Stimulated activated naive B cell treated with anti-CD40 and anti-IgM and Interleukin-4, amounts not matched to agents 10 μg/mL and 1 μg/mL and 100 μg/mL, for 72 hours (primary cell): ENCODE results near the gene TMEFF1.
"Not testable (repeated sequence)": the region's sequence is repeated elsewhere in the genome, so short reads cannot be mapped to it uniquely, and the experiment has no call there.

Source experiments
- ATAC-seq, 2 donors: fragments of 150-1000 bp; cut with Tn5 transposase; replicated peaks; 2 replicates each; pipeline ENCODE4 v1.10.0; 2021; ENCODE audit warnings: moderate library complexity in 1 of 2
- DNase-seq: peaks from one replicate; pipeline ENCODE4 v3.0.0; 2021
- H3K27ac Mint-ChIP-seq: one replicate; pipeline ENCODE4 v1.8.0; 2022; ENCODE audit warnings: mild to moderate bottlenecking, mixed read lengths
- H3K27me3 Mint-ChIP-seq, 2 donors: one replicate each; pipeline ENCODE4 v1.8.0; 2022; ENCODE audit warnings: mixed read lengths in 2 of 2
- H3K36me3 Mint-ChIP-seq, 2 donors: one replicate each; pipeline ENCODE4 v1.8.0; 2022; ENCODE audit warnings: mixed read lengths in 2 of 2, mild to moderate bottlenecking in 1 of 2
- H3K4me1 Mint-ChIP-seq, 2 donors: one replicate each; pipeline ENCODE4 v1.8.0; 2022; ENCODE audit warnings: mixed read lengths in 2 of 2, mild to moderate bottlenecking in 1 of 2
- H3K4me3 Mint-ChIP-seq, 2 donors: one replicate each; pipeline ENCODE4 v1.8.0; 2022; ENCODE audit warnings: mild to moderate bottlenecking in 2 of 2, mixed read lengths in 2 of 2, moderate library complexity in 1 of 2
- H3K9me3 Mint-ChIP-seq, 2 donors: one replicate each; pipeline ENCODE4 v1.8.0; 2022; ENCODE audit warnings: mixed read lengths in 2 of 2, mild to moderate bottlenecking in 1 of 2

The TMEFF1 gene

GRCh38 chr9:100440487-100440886 is 32.5 kb upstream of the TMEFF1 start:
- H3K27ac Mint-ChIP-seq, H3K4me1 Mint-ChIP-seq, DNase-seq, ATAC-seq, H3K9me3 Mint-ChIP-seq, H3K27me3 Mint-ChIP-seq, H3K4me3 Mint-ChIP-seq: not testable (repeated sequence)
- H3K36me3 Mint-ChIP-seq, result peaks cover 2 to 10% of the 10 kb centered on the region in 2 donors

DNA sequence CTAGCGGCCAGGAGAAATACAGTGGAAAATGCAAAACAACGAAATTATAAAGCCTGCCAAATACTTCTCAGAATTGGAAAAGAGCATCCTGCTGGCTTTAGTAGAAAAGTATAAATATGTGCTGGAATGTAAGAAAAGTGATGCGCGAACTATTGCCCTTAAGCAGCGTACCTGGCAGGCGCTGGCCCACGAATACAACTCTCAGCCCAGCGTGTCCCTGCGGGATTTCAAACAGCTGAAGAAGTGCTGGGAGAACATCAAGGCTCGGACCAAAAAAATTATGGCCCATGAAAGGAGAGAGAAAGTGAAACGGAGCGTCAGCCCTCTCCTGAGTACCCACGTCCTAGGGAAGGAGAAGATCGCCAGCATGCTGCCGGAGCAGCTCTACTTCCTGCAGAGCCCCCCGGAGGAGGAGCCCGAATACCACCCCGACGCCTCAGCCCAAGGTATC is 31.0 kb upstream of the TMEFF1 start:
- DNase-seq (no peak), ATAC-seq (no peak)
- H3K36me3 Mint-ChIP-seq, result peaks cover 6 to 10% of the 10 kb centered on the region in 2 donors
- H3K27ac Mint-ChIP-seq, result no peak overlapping the region
- H3K9me3 Mint-ChIP-seq, result no peaks in the 10 kb centered on the region
- peak overlapping the region in 1 of 2 donors; percentile 60 for H3K4me3 Mint-ChIP-seq
- H3K4me1 Mint-ChIP-seq, result peaks cover 3 to 5% of the 10 kb centered on the region in 2 donors
- H3K27me3 Mint-ChIP-seq, result no peaks in the 10 kb centered on the region

- DNase-seq, result no peak
- no peak overlapping the region for H3K27ac Mint-ChIP-seq
- peaks cover 3 to 5% of the 10 kb centered on the region in 2 donors for H3K4me1 Mint-ChIP-seq
- peaks cover 9 to 10% of the 10 kb centered on the region in 2 donors for H3K36me3 Mint-ChIP-seq
- H3K27me3 Mint-ChIP-seq, result no peaks in the 10 kb centered on the region
- H3K9me3 Mint-ChIP-seq, result no peaks in the 10 kb centered on the region
- no peak for ATAC-seq
- H3K4me3 Mint-ChIP-seq, result no peak overlapping the region
These were observed 28.9 kb upstream of the TMEFF1 start for GRCh38 chr9:100443781-100444768.

DNA sequence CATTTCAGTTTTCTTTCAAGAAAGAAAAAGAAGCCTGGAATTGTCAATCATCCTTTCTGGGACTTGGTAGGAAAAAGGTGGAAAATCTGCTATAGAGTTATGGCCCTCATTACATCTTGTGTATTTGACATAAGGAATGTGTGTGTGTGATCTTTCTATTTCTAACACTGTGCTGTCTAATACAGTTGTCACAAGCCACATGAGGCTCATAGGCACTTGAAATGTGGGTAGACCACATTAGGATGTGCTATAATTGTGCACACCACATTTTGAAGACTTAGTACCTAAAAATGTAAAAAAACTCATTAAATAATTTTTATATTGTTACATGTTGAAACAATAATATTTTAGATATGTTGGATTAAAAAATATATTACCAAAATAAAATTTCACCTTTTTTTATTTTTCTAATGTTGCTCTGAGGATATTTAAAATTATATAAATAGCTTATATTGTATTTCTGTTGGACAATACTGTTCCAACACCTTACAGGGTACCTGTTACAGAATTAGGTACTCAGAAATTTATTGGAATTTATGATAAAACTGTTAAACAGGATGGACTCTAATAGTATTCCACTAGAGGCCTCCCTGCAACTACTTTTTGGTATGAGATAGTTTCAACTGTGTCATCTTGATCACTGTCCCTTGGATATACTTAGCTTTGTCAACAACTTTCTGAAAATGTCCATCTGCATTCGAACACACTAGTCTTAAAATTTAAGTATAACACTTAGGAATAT is 27.6 kb upstream of the TMEFF1 start:
- Mint-ChIP-seq H3K4me3 (no peak overlapping the region), H3K36me3 (peaks cover 9 to 10% of the 10 kb centered on the region in 2 donors), H3K9me3 (no peaks in the 10 kb centered on the region), H3K27ac (no peak overlapping the region), H3K4me1 (peaks cover 3 to 5% of the 10 kb centered on the region in 2 donors), H3K27me3 (no peaks in the 10 kb centered on the region)
- no peak for ATAC-seq
- no peak for DNase-seq

GRCh38 chr9:100445903-100446549 is 26.9 kb upstream of the TMEFF1 start:
- peaks cover 3 to 5% of the 10 kb centered on the region in 2 donors for H3K4me1 Mint-ChIP-seq
- no peaks in the 10 kb centered on the region for H3K27me3 Mint-ChIP-seq
- peak overlapping the region; percentile 14 for H3K27ac Mint-ChIP-seq
- ATAC-seq, result no peak
- H3K4me3 Mint-ChIP-seq, result no peak overlapping the region
- peaks cover 12 to 14% of the 10 kb centered on the region in 2 donors for H3K36me3 Mint-ChIP-seq
- DNase-seq, result no peak
- H3K9me3 Mint-ChIP-seq, result no peaks in the 10 kb centered on the region

- H3K4me1 Mint-ChIP-seq, result peaks cover 3 to 5% of the 10 kb centered on the region in 2 donors
- ATAC-seq (no peak), DNase-seq (no peak)
- H3K4me3 Mint-ChIP-seq, result no peak overlapping the region
- H3K27ac Mint-ChIP-seq, result no peak overlapping the region
- no peaks in the 10 kb centered on the region for H3K9me3 Mint-ChIP-seq
- no peaks in the 10 kb centered on the region for H3K27me3 Mint-ChIP-seq
- peaks cover 10 to 16% of the 10 kb centered on the region in 2 donors for H3K36me3 Mint-ChIP-seq
These were observed 25.9 kb upstream of the TMEFF1 start for GRCh38 chr9:100447041-100447440.

DNA sequence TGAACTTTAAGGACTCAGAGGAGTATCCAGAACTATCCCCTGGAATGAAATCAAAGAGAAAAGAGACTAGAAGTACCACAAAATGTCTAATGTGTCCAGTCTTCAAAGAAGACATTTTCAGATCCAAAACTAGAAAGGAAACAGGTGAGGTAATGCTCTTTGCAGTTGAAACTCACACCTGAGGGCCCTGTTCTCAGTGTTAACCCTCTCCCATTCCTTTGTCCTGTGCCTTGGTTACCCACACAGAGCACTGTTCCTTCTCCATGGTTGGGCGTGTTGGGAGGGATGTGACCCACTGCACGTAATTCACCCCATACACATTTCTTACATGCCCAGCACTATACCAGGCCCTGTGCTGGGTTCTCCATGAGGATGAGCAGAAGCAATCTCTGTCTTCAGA is 24.7 kb upstream of the TMEFF1 start:
- Mint-ChIP-seq H3K9me3 (no peaks in the 10 kb centered on the region), H3K4me1 (peaks cover 3 to 5% of the 10 kb centered on the region in 2 donors), H3K4me3 (no peak overlapping the region), H3K27me3 (no peaks in the 10 kb centered on the region), H3K36me3 (peaks cover 11 to 16% of the 10 kb centered on the region in 2 donors), H3K27ac (no peak overlapping the region)
- ATAC-seq, result no peak
- DNase-seq, result no peak

- Mint-ChIP-seq H3K4me1 (peaks cover under 1 to 2% of the 10 kb centered on the region in 2 donors), H3K4me3 (no peak overlapping the region), H3K9me3 (no peaks in the 10 kb centered on the region), H3K27me3 (no peaks in the 10 kb centered on the region), H3K36me3 (peaks cover 11 to 22% of the 10 kb centered on the region in 2 donors), H3K27ac (no peak overlapping the region)
- no peak for DNase-seq
- ATAC-seq, result no peak
These were observed 23.5 kb upstream of the TMEFF1 start for GRCh38 chr9:100449420-100449819.

DNA sequence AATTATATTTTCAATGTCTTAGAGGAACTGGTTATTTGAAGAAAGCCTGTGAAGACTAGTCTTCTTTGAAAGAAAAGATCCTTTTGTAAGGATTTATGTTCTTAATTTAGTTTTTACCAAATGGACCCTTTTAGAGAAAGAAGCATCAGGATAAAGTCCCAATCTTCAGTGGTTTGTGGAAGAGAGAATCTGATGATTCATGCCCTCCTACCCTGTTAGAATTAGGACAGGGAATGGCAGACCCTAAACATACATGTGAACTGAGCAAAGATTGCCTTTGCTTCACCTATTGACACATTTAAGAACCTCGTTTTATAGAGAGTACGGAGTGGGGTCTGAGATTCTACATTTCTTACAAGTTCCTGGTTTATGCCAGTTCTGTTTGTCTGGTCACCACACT is 20.1 kb upstream of the TMEFF1 start:
- no peaks in the 10 kb centered on the region for H3K27me3 Mint-ChIP-seq
- no peak overlapping the region for H3K4me3 Mint-ChIP-seq
- DNase-seq (no peak), ATAC-seq (no peak)
- no peaks in the 10 kb centered on the region for H3K9me3 Mint-ChIP-seq
- H3K27ac Mint-ChIP-seq, result no peak overlapping the region
- H3K4me1 Mint-ChIP-seq, result no peaks in the 10 kb centered on the region
- H3K36me3 Mint-ChIP-seq, result peaks cover 8 to 22% of the 10 kb centered on the region in 2 donors

- H3K36me3 Mint-ChIP-seq, result peaks cover 4 to 20% of the 10 kb centered on the region in 2 donors
- ATAC-seq (no peak), DNase-seq (no peak)
- H3K4me1 Mint-ChIP-seq, result no peaks in the 10 kb centered on the region
- no peak overlapping the region for H3K4me3 Mint-ChIP-seq
- no peak overlapping the region for H3K27ac Mint-ChIP-seq
- H3K27me3 Mint-ChIP-seq, result no peaks in the 10 kb centered on the region
- H3K9me3 Mint-ChIP-seq, result no peaks in the 10 kb centered on the region
These were observed 17.5 kb upstream of the TMEFF1 start for GRCh38 chr9:100455470-100455869.

GRCh38 chr9:100457517-100457916 is 15.4 kb upstream of the TMEFF1 start:
- ATAC-seq (no peak), DNase-seq (no peak)
- Mint-ChIP-seq H3K9me3 (no peaks in the 10 kb centered on the region), H3K27ac (no peak overlapping the region), H3K27me3 (no peaks in the 10 kb centered on the region), H3K36me3 (peaks cover under 1 to 11% of the 10 kb centered on the region in 2 donors), H3K4me3 (no peak overlapping the region), H3K4me1 (no peaks in the 10 kb centered on the region)

DNA sequence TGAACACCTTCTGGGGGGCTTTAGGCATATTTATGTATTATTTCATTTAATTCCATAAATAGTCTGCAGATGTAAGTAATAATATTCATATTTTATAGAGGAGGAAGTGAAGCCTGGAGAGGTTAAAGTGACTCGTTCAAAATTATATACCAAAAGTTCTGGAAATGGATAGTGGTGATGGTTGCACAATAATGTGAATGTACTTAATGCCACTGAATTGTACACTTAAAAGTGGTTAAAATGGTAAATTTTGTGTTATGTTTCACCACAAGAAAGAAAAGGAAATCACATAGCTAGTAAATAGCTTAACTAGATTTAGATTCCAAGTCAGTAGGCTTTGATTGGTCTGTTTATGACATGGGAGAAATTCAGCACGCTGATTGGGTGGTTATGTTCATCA is 13.0 kb upstream of the TMEFF1 start:
- Mint-ChIP-seq H3K9me3 (no peaks in the 10 kb centered on the region), H3K27ac (no peak overlapping the region), H3K36me3 (no peaks in the 10 kb centered on the region)

GRCh38 chr9:100465274-100465673 is 7.7 kb upstream of the TMEFF1 start:
- no peak overlapping the region for H3K27ac Mint-ChIP-seq
- H3K36me3 Mint-ChIP-seq, result no peaks in the 10 kb centered on the region
- no peaks in the 10 kb centered on the region for H3K9me3 Mint-ChIP-seq
- DNase-seq (no peak), ATAC-seq (no peak)
- peaks cover 9 to 20% of the 10 kb centered on the region in 2 donors for H3K27me3 Mint-ChIP-seq
- no peak overlapping the region for H3K4me3 Mint-ChIP-seq
- no peaks in the 10 kb centered on the region for H3K4me1 Mint-ChIP-seq

More for the DNA sequence above, 13.0 kb upstream of the TMEFF1 start:
- no peaks in the 10 kb centered on the region for H3K4me1 Mint-ChIP-seq
- peaks cover 0 to 7% of the 10 kb centered on the region in 2 donors for H3K27me3 Mint-ChIP-seq
- DNase-seq, result no peak
- ATAC-seq, result no peak
- H3K4me3 Mint-ChIP-seq, result no peak overlapping the region

GRCh38 chr9:100465761-100466160 is 7.2 kb upstream of the TMEFF1 start:
- ATAC-seq (no peak), DNase-seq (no peak)
- Mint-ChIP-seq H3K9me3 (no peaks in the 10 kb centered on the region), H3K4me1 (no peaks in the 10 kb centered on the region), H3K4me3 (no peak overlapping the region), H3K36me3 (no peaks in the 10 kb centered on the region), H3K27ac (no peak overlapping the region), H3K27me3 (peaks cover 14 to 23% of the 10 kb centered on the region in 2 donors)
